Measurements from ENCODE around the gene TCF4. TPM values are rescaled to one million over a fixed set of nuclear protein-coding genes. Genes with fewer than 3 reads are reported as not detected.

The TCF4 gene
- total and polyA plus RNA-seq, 2 of the 13 experiments (the other 11 are each of a cell fraction or from before 2014, with no cell fraction given): not detected

GRCh38 chr18:55314615-55315237, 273.3 kb downstream of the TCF4 start:
- TF ChIP-seq, protein P1, sequence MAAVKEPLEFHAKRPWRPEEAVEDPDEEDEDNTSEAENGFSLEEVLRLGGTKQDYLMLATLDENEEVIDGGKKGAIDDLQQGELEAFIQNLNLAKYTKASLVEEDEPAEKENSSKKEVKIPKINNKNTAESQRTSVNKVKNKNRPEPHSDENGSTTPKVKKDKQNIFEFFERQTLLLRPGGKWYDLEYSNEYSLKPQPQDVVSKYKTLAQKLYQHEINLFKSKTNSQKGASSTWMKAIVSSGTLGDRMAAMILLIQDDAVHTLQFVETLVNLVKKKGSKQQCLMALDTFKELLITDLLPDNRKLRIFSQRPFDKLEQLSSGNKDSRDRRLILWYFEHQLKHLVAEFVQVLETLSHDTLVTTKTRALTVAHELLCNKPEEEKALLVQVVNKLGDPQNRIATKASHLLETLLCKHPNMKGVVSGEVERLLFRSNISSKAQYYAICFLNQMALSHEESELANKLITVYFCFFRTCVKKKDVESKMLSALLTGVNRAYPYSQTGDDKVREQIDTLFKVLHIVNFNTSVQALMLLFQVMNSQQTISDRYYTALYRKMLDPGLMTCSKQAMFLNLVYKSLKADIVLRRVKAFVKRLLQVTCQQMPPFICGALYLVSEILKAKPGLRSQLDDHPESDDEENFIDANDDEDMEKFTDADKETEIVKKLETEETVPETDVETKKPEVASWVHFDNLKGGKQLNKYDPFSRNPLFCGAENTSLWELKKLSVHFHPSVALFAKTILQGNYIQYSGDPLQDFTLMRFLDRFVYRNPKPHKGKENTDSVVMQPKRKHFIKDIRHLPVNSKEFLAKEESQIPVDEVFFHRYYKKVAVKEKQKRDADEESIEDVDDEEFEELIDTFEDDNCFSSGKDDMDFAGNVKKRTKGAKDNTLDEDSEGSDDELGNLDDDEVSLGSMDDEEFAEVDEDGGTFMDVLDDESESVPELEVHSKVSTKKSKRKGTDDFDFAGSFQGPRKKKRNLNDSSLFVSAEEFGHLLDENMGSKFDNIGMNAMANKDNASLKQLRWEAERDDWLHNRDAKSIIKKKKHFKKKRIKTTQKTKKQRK (IDR thresholded peaks at IDR 0.05; ENCODE audit: low read length): no peak
- no peak for TF ChIP-seq ZNF367 (CRISPR knock-in tag; IDR thresholded peaks at IDR 0.05; ENCODE audit: borderline replicate concordance)
- no peak for TF ChIP-seq ZIK1 (CRISPR knock-in tag; IDR thresholded peaks at IDR 0.05; ENCODE audit: borderline replicate concordance, low read depth)
- no peak for TF ChIP-seq ELF4 (CRISPR knock-in tag; IDR thresholded peaks at IDR 0.05; ENCODE audit: borderline replicate concordance)
- no peak for TF ChIP-seq ZNF772 (CRISPR knock-in tag; IDR thresholded peaks at IDR 0.05)
- TF ChIP-seq ZBTB33 (CRISPR knock-in tag; IDR thresholded peaks at IDR 0.05): no peak
- no peak for FAIRE-seq
- CTCF ChIA-PET (ENCODE audit: low intra/inter-chr PET ratio, low total read pairs): no interaction called here
- Histone ChIP-seq H3K27me3 (ENCODE audit: control insufficient read depth in 1 of 2, insufficient read depth in 2 of 2, low read length in 2 of 2) (no peaks in the 10 kb centered on the region; a peak in 1 of 5 replicates), H4K20me1 (ENCODE audit: insufficient read depth, low read length) (no peaks in the 10 kb centered on the region), H3K9me3 (ENCODE audit: low read length) (no peaks in the 10 kb centered on the region), H3K36me3 (replicated peaks in 1 of 2; ENCODE audit: control insufficient read depth in 1 of 2, insufficient read depth in 2 of 2, low read length in 2 of 2) (no peaks in the 10 kb centered on the region), H3K9ac (ENCODE audit: insufficient read depth, low read depth, low read length) (no peak overlapping the region), H3K4me3 (replicated peaks in 1 of 3; ENCODE audit: insufficient read depth in 1 of 3, low read depth in 2 of 3, low read length in 3 of 3) (no peak overlapping the region), H2AFZ (ENCODE audit: low read length) (no peak overlapping the region), H3K4me1 (ENCODE audit: insufficient read depth, low read length) (no peaks in the 10 kb centered on the region), H3K4me2 (ENCODE audit: low read depth, low read length) (no peak overlapping the region), H3K79me2 (ENCODE audit: insufficient read depth, low read length) (no peaks in the 10 kb centered on the region), H3K27ac (ENCODE audit: extremely low read length, insufficient read depth, low read length) (no peak overlapping the region)
- in situ Hi-C loops (cut with HindIII; ENCODE audit: extremely low pct_ligation_motif_present, low pct_unique_long_range_greater_than_20kb): no loop called here
- no TSS peak for BruUV-seq (replicated peaks)
- intact Hi-C loops (cut with micrococcal nuclease; ENCODE audit: unreplicated experiment): no loop called here
- POLR2A ChIA-PET: no interaction called here
- no peak for DNase-seq (ENCODE audit: low spot score)
- no peak for ATAC-seq

Data from HepG2 (cell line).